Activated T-helper 17 cell treated with anti-CD3 and anti-CD28 coated beads, Interleukin-2, amount 50 U/mL, for 72 hours (primary cell): ENCODE results near the gene ACTL10. TPM values are rescaled to one million over a fixed set of nuclear protein-coding genes. Genes with fewer than 3 reads are reported as not detected.

Experiments
- ATAC-seq: fragments of 150-1000 bp; cut with Tn5 transposase; replicated peaks from 2 replicates; pipeline ENCODE4 v1.10.0; 2021; ENCODE audit warnings: mild to moderate bottlenecking, moderate library complexity
- H3K27ac Mint-ChIP-seq: one replicate; pipeline ENCODE4 v1.8.0; 2022; ENCODE audit warnings: mixed read lengths
- H3K27me3 Mint-ChIP-seq: one replicate; pipeline ENCODE4 v1.8.0; 2022; ENCODE audit warnings: mixed read lengths
- H3K36me3 Mint-ChIP-seq: one replicate; pipeline ENCODE4 v1.8.0; 2022; ENCODE audit warnings: low read depth, mild to moderate bottlenecking, mixed read lengths
- H3K4me1 Mint-ChIP-seq: one replicate; pipeline ENCODE4 v1.8.0; 2022; ENCODE audit warnings: mixed read lengths
- H3K4me3 Mint-ChIP-seq: one replicate; pipeline ENCODE4 v1.8.0; 2022; ENCODE audit warnings: mild to moderate bottlenecking, mixed read lengths
- H3K9me3 Mint-ChIP-seq: one replicate; pipeline ENCODE4 v1.8.0; 2022; ENCODE audit warnings: mixed read lengths
- total RNA-seq, 2 donors: library from RNA; stranded (reverse); gene quantifications; one replicate each; pipeline ENCODE4 v1.2.3, GENCODE V29; 2022

The ACTL10 gene
- total RNA-seq, 2 donors from 2014 or later: 1.5 to 2.6 TPM

- peak; percentile 88 for ATAC-seq
- Mint-ChIP-seq H3K4me1 (peaks cover 18% of the 10 kb centered on the region), H3K27me3 (no peaks in the 10 kb centered on the region), H3K4me3 (peak within 1 kb of the TSS; percentile 77), H3K36me3 (peaks cover 32% of the 10 kb centered on the region), H3K27ac (peak within 1 kb of the TSS; percentile 63), H3K9me3 (no peaks in the 10 kb centered on the region)
These were observed 7.8 kb downstream of the ACTL10 start, which contains the start of gene NECAB3 for GRCh38 chr20:33674294-33675135. NECAB3 (minus strand) TSS chr20:33674428; CDS start chr20:33674352, 76 bp downstream.

- Mint-ChIP-seq H3K4me3 (peak overlapping the region; percentile 66), H3K9me3 (no peaks in the 10 kb centered on the region), H3K36me3 (peaks cover 35% of the 10 kb centered on the region), H3K27ac (peak overlapping the region; percentile 31), H3K27me3 (no peaks in the 10 kb centered on the region), H3K4me1 (peaks cover 13% of the 10 kb centered on the region)
- no peak for ATAC-seq
These were observed 8.6 kb downstream of the ACTL10 start for GRCh38 chr20:33675136-33675959.

GRCh38 chr20:33676121-33676520 lies 9.4 kb downstream of the ACTL10 start:
- Mint-ChIP-seq H3K27ac (no peak overlapping the region), H3K4me3 (no peak overlapping the region), H3K27me3 (no peaks in the 10 kb centered on the region), H3K4me1 (peaks cover 19% of the 10 kb centered on the region), H3K9me3 (no peaks in the 10 kb centered on the region), H3K36me3 (peaks cover 42% of the 10 kb centered on the region)
- ATAC-seq: no peak

- H3K27me3 Mint-ChIP-seq: no peaks in the 10 kb centered on the region
- H3K4me3 Mint-ChIP-seq: no peak overlapping the region
- no peak for ATAC-seq
- no peaks in the 10 kb centered on the region for H3K9me3 Mint-ChIP-seq
- H3K27ac Mint-ChIP-seq: no peak overlapping the region
- H3K36me3 Mint-ChIP-seq: peaks cover 42% of the 10 kb centered on the region
- peaks cover 26% of the 10 kb centered on the region for H3K4me1 Mint-ChIP-seq
These were observed 10.2 kb downstream of the ACTL10 start for GRCh38 chr20:33676652-33677645.

- no peaks in the 10 kb centered on the region for H3K27me3 Mint-ChIP-seq
- H3K4me3 Mint-ChIP-seq: peak overlapping the region; percentile 46
- no peak for ATAC-seq
- H3K9me3 Mint-ChIP-seq: no peaks in the 10 kb centered on the region
- peak overlapping the region; percentile 74 for H3K27ac Mint-ChIP-seq
- H3K4me1 Mint-ChIP-seq: peaks cover 29% of the 10 kb centered on the region
- peaks cover 49% of the 10 kb centered on the region for H3K36me3 Mint-ChIP-seq
These were observed 11.4 kb downstream of the ACTL10 start for GRCh38 chr20:33677991-33678702.

- Mint-ChIP-seq H3K27ac (peak overlapping the region; percentile 74), H3K4me3 (peak overlapping the region; percentile 46)
These were observed 13.2 kb downstream of the ACTL10 start for GRCh38 chr20:33679758-33680485.

GRCh38 chr20:33680686-33681085 lies 13.9 kb downstream of the ACTL10 start:
- Mint-ChIP-seq H3K4me1 (peaks cover 23% of the 10 kb centered on the region), H3K4me3 (peak overlapping the region; percentile 46), H3K27me3 (no peaks in the 10 kb centered on the region), H3K36me3 (peaks cover 61% of the 10 kb centered on the region), H3K9me3 (no peaks in the 10 kb centered on the region), H3K27ac (peak overlapping the region; percentile 46)
- ATAC-seq: no peak

More at GRCh38 chr20:33679758-33680485, 13.2 kb downstream of the ACTL10 start:
- ATAC-seq: peak; percentile 80
- H3K36me3 Mint-ChIP-seq: peaks cover 54% of the 10 kb centered on the region
- H3K4me1 Mint-ChIP-seq: peaks cover 27% of the 10 kb centered on the region
- no peaks in the 10 kb centered on the region for H3K9me3 Mint-ChIP-seq
- H3K27me3 Mint-ChIP-seq: no peaks in the 10 kb centered on the region

GRCh38 chr20:33681288-33681687 lies 14.5 kb downstream of the ACTL10 start:
- Mint-ChIP-seq H3K4me3 (peak overlapping the region; percentile 40), H3K36me3 (peaks cover 60% of the 10 kb centered on the region), H3K27me3 (no peaks in the 10 kb centered on the region), H3K27ac (peak overlapping the region; percentile 51), H3K9me3 (no peaks in the 10 kb centered on the region), H3K4me1 (peaks cover 23% of the 10 kb centered on the region)
- no peak for ATAC-seq

- Mint-ChIP-seq H3K27ac (peak overlapping the region; percentile 51), H3K36me3 (peaks cover 55% of the 10 kb centered on the region), H3K9me3 (no peaks in the 10 kb centered on the region)
These were observed 15.1 kb downstream of the ACTL10 start for GRCh38 chr20:33681728-33682353.

GRCh38 chr20:33684533-33685327 lies 18.0 kb downstream of the ACTL10 start:
- ATAC-seq: no peak
- peak overlapping the region; percentile 84 for H3K27ac Mint-ChIP-seq
- H3K36me3 Mint-ChIP-seq: peaks cover 27% of the 10 kb centered on the region
- no peaks in the 10 kb centered on the region for H3K27me3 Mint-ChIP-seq
- H3K4me3 Mint-ChIP-seq: peak overlapping the region; percentile 85
- H3K4me1 Mint-ChIP-seq: peaks cover 36% of the 10 kb centered on the region
- H3K9me3 Mint-ChIP-seq: no peaks in the 10 kb centered on the region

More at GRCh38 chr20:33681728-33682353, 15.1 kb downstream of the ACTL10 start:
- Mint-ChIP-seq H3K4me1 (peaks cover 28% of the 10 kb centered on the region), H3K4me3 (peak overlapping the region; percentile 40), H3K27me3 (no peaks in the 10 kb centered on the region)
- no peak for ATAC-seq

- Mint-ChIP-seq H3K9me3 (no peaks in the 10 kb centered on the region), H3K27me3 (no peaks in the 10 kb centered on the region), H3K4me1 (peaks cover 39% of the 10 kb centered on the region), H3K36me3 (peaks cover 24% of the 10 kb centered on the region), H3K4me3 (peak overlapping the region; percentile 85), H3K27ac (peak overlapping the region; percentile 84)
- ATAC-seq: peak; percentile 54
These were observed 18.8 kb downstream of the ACTL10 start for GRCh38 chr20:33685328-33686099.
